Measurements from ENCODE around the gene PTPN1.

PTPN1 gene

DNA sequence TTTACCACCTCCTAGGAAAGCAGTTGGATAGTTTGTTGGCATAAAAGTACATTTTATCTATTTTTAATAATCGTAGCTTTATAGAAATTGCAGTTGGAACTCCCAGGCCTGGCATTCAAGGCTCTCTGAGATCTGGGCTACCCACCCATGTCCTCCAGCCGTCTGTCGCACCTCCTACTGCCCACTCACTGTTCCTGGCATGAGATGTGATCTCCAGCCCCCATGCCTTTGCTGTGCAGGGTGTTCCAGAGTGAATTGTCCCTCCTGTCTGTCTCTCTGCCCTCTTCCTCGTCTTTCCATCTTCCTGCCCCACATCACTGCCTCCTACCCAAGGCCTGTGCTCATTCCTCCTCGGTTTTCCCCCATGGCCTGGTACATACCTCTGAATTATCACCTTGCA is 50.7 kb downstream of the PTPN1 start:
- TF ChIP-seq GATA2 (IDR thresholded peaks at IDR 0.05; ENCODE audit: low read depth, low read length) (no peak), GATA3 (IDR thresholded peaks at IDR 0.05; ENCODE audit: low read depth, low read length) (no peak)

DNA sequence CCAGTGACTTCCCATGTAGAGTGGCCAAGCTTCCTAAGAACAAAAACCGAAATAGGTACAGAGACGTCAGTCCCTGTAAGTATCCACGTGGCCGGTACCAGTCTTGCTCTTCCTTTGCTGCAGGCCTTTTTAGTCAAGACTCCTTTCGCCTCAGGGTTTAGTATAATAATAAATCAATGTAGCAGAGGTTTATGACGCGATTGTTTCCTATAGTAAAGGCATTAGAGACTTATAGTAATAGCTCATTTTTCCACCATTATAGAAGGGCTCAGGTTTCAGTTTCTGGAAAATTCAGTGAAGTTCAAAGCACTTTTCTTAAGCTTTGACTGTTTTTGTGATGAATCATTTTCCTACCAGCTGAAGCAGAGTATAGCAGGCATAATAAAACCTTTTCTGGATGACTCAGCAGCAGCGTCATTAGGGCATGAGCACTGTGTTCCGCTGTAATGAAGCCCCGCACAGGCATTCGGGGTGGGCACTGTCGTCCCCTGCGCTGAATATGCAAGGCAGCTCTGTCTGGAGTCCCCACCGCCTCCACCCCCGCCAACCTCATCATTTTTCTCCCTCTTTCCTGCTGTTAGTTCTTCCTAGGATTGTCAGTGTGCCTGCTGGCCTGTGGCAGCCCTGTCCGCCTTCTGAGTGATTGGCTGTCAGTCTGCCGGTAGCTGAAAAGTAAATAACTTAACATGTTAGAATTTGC is 51.3 kb downstream of the PTPN1 start:
- no peak for TF ChIP-seq GATA3 (IDR thresholded peaks at IDR 0.05; ENCODE audit: low read depth, low read length)
- no peak for TF ChIP-seq GATA2 (IDR thresholded peaks at IDR 0.05; ENCODE audit: low read depth, low read length)

DNA sequence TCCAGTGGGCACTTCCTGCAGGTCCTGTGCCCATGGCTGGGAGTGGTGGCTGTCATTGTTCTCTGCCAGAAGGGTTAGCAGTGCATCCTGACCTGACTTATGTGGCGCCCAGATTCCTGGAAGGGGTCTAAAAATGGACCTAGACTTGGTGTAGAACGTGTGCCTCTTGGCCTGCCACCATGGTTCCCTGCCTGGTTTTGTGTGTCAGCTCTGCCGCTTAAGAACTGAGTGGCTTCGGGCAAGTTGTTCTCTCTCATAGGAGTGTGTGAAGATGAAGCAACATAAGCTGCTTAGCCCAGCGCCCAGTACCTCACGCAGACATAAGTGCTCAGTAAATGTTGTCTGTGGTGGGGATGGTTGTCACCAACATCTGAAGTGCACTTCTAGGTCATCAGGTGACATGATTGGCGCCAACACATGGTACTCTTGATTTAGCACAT is 52.1 kb downstream of the PTPN1 start:
- no peak for TF ChIP-seq GATA3 (IDR thresholded peaks at IDR 0.05; ENCODE audit: low read depth, low read length)
- TF ChIP-seq GATA2 (IDR thresholded peaks at IDR 0.05; ENCODE audit: low read depth, low read length): no peak

DNA sequence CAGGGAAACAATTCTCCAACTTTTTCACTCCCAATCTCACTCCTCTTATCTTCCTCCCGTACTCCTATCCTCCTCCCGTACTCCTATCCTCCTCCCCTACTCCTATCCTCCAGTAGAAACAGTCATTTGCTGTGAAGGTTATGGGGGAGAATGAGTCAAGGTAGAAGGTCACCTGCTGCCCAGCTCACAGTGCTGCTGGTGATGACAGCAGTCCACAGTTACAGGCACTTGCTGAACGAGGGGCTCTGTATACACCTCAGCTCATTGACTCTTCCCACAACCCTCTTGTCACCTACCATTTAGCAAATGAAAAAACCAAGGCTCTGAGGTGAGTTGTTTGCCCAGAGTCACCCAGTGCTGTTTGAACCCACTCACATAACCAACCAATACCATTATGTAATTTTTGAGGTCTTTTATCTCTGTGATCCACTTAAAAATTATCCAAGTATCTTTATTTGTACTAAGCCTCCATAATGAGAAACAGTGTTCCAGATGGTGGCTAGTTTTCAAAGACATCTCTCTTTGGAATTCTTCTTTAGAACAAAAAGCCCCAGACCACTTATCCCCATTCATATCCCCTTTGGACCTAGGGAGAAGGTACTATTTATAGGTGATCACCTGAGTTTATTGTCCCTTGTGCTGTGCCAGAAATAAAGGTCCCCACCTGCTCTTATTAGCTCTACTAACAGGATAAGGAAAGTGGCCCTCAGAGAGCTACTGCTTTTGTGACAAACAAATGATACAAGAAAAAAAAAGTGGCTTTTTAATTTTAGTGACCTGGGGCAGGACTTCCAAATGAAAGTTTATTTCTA is 53.2 kb downstream of the PTPN1 start:
- TF ChIP-seq GATA3 (IDR thresholded peaks at IDR 0.05; ENCODE audit: low read depth, low read length): no peak
- TF ChIP-seq GATA2 (IDR thresholded peaks at IDR 0.05; ENCODE audit: low read depth, low read length): no peak

DNA sequence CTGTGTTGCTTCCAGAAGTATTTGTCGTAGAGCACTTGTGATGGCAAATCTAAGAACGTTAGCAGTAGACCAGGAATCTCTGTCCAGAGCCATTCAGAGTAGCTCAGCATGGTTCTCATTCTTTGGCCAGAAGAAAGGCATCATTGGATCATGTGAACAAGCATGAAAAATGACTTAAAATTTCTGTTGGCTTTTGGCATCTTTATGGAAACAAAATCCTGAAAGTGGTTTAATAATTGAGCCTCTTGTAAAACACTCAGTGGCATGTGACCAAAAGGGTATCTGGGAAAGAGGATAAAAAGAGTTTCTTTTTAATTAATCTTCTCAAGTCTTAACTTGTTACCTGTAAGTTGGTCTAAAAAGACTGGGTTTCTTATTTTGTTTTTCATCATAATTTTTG is 55.2 kb downstream of the PTPN1 start:
- TF ChIP-seq GATA3 (IDR thresholded peaks at IDR 0.05; ENCODE audit: low read depth, low read length) (no peak), GATA2 (IDR thresholded peaks at IDR 0.05; ENCODE audit: low read depth, low read length) (no peak)

DNA sequence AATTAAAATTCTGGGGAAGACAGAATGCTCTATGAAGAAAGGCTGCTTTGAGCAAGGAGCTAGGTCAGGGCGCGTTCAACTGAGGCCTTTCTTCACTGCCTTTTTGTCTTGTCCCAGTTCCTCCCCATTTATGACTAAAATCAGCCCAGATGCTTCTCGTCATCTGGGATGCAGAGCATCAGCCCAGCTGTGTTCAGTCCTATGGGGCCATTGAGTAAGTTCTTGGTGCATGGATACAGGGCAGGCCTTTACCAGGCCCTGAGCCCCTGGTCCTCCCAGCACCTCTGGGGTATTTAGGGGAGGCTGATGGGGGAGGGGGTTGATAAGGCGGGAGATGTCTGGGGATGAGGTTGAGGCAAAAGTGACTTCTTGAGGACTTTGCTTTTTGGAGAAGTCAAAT is 55.7 kb downstream of the PTPN1 start:
- no peak for TF ChIP-seq GATA3 (IDR thresholded peaks at IDR 0.05; ENCODE audit: low read depth, low read length)
- no peak for TF ChIP-seq GATA2 (IDR thresholded peaks at IDR 0.05; ENCODE audit: low read depth, low read length)

DNA sequence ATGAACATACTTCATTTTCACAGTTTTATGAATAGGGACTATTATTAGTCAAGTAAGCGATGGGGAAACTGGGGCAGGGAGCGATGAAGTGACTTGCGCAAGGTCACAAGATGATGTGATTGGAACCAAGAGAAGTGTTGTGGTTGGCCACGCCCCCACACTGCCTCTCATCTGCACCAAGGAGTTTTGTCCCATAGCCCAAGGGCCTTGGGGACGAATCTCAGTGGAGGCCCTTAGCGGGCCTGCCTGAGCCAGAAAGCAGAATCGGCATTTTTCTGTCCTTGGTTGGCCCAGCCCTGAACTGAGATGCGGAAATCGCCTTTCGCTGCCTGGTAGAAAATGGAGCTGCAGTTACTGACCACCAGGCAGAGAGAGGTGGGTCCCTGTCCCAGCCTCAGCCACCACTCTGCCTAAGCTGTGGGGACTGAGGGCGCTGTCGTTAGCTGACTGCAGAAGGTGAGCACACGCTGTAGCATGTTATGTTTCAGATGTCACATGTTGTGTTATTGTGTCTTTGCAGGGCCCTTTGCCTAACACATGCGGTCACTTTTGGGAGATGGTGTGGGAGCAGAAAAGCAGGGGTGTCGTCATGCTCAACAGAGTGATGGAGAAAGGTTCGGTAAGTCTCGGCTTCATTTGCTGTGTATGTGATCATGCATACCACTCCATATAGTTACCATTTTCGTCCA is 57.8 kb downstream of the PTPN1 start:
- TF ChIP-seq GATA2 (IDR thresholded peaks at IDR 0.05; ENCODE audit: low read depth, low read length) (no peak), GATA3 (IDR thresholded peaks at IDR 0.05; ENCODE audit: low read depth, low read length) (no peak)

DNA sequence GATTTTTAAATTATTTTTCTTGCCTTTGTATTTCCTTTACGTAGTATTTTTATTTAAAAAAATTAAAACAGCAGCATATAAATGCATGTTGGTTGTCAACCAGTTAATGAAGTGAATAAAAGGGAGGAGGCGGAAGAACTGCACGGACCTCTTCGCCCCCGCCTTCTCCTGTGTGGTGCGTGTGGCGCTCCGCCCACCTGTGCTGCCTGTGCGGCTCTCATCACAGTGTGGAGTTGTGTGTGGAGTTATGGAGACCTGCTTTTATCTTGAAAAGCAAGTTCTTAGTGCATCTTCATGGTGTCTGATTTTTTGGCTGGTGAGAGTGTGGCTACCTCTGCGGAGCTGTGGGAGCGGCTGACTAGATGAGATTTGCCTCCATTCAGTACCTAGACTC is 58.4 kb downstream of the PTPN1 start:
- TF ChIP-seq GATA2 (IDR thresholded peaks at IDR 0.05; ENCODE audit: low read depth, low read length) (no peak), GATA3 (IDR thresholded peaks at IDR 0.05; ENCODE audit: low read depth, low read length) (no peak)

DNA sequence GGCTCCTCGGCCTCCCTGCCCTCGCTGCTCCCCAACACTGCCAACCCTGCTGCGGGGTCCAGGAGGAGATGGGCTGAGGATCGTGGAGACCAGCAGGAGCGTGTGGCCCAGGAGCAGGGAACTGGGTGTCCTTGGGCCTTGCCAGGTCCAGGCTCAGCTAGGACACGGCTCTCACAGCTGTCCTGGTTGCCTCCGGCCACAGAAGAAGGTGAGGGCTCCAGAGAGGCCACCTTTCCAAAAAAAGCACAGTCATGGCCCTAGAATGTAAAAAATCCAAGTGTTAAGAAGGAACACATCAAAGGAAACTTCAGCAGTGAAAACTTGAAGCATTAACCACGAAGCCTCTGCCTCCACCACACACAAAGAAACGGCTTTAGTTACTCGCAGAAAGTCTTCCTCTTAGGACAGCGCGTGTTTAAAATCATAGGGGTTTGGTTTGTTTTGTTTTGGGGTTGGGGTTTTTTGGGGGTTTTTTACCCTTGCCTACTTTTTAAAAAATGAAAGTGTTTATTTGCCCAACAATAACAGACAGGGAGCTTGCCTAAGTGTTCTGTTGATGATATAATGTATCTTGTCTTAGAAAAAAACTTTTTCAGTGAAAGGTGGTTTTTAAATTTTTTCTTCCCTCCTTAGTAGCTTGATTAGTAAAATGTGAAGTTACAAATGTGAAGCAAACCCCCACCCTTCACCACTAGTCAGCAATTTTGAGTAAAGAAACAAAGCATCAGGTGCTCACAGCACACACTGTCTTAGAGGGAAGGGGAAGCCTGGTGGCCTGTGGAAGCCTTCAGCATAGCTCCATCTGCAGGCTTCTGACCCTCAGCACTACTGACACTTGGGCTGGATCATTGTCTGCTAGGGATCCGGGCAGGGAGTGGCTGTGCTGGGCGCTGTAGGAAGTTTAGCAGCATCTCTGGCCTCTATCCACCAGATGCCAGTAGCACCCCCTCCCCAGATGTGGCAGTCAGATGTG is 60.0 kb downstream of the PTPN1 start:
- no peak for TF ChIP-seq GATA2 (IDR thresholded peaks at IDR 0.05; ENCODE audit: low read depth, low read length)
- TF ChIP-seq GATA3 (IDR thresholded peaks at IDR 0.05; ENCODE audit: low read depth, low read length): no peak

DNA sequence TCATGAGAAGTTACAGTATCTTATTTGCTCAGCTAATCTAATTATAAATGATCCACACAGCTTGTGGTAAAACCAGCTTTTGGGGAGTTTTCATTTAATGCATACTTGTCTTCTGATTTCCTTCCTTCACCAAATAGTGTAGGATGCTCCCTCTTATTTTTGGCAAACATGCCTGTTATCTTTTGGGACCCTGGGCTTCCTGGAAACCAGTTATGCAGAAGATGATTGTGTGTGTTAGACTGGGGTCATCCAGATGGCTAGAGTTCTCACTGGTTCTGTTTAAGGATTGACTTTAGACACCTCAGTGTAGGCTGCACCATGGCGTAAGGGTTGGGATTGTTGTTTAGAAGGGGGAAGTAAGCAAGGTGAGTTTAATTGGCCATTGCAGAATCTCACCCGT is 61.3 kb downstream of the PTPN1 start:
- TF ChIP-seq GATA2 (IDR thresholded peaks at IDR 0.05; ENCODE audit: low read depth, low read length): no peak
- TF ChIP-seq GATA3 (IDR thresholded peaks at IDR 0.05; ENCODE audit: low read depth, low read length): no peak

DNA sequence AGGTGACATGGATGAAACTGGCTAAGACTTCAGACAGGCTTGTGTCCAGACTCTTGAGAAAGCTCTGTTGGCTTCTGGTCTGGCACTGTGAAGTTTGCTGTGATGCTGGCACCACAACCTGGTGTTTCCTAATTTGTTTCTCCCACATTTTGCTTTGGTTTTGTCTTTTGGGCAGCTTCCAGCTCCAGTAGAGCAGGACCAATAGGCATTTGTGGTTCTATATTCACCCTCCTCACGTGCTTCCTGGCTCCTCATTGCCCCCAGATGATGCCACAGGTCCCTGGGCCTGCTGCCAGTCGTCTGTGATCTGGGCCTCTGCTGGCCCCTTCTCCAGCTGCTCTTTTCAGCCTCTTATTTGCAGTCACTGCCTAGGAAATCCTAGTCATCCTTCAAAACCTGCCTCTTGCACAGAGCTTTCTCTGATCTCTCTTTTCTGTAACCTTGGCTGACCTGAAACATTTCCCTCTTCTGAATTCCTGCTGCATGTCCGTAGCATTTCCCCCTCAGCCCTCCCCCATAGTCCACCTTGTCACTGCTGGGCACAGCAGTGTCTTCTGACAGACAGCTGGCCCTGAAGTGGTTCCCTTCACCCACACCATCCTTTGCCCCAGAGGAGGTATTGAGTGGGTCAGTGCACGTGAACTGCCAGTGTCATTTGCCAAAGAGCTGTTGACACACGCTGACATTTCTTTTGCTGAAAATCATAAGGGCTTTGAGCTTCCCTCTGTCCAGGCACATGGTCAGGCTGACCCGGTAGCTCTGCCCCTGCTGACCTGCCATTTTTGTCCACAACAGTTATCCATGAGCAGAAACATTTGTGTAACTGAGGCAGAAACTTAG is 63.0 kb downstream of the PTPN1 start:
- TF ChIP-seq GATA3 (IDR thresholded peaks at IDR 0.05; ENCODE audit: low read depth, low read length) (no peak), GATA2 (IDR thresholded peaks at IDR 0.05; ENCODE audit: low read depth, low read length) (no peak)

DNA sequence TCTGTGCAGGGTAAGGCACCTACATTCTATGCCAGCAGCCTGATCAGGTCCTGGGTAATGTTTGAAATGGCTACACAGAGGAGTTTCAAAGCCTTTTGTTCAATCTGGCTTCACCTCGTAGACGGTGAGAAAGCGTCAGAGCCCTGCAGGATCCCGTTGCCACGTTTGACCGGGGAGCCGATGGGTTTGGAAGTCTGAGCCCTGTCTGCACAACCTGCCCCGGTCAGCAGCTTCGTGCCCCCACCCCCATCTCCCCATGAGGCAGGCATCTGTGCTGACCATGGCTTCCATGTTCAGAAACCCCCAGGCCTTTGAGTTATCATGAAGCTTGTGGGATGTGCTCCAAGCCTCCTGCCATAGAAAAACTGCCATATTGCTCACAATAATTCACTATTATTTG is 63.9 kb downstream of the PTPN1 start:
- TF ChIP-seq GATA3 (IDR thresholded peaks at IDR 0.05; ENCODE audit: low read depth, low read length) (no peak), GATA2 (IDR thresholded peaks at IDR 0.05; ENCODE audit: low read depth, low read length) (no peak)

DNA sequence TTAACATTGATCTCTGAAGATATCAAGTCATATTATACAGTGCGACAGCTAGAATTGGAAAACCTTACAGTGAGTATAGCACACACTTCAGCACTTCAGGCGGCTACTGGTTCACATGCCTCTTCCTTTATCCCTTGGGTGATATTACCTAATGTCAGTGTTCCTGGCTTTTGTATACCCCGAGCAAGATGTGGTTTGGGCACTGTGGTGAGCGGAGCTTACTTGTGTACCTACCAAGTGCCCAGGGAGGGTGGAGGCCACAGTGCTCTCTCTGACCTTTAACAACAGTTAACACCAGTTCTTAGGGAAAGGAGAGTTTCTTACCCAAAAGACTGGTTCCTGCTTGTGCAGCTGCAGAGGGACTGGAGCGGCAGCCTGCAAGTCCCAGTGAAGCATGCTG is 64.4 kb downstream of the PTPN1 start:
- TF ChIP-seq GATA3 (IDR thresholded peaks at IDR 0.05; ENCODE audit: low read depth, low read length) (no peak), GATA2 (IDR thresholded peaks at IDR 0.05; ENCODE audit: low read depth, low read length) (no peak)
